ENCODE results near the gene HDAC9. TPM values are rescaled to one million over a fixed set of nuclear protein-coding genes. Genes with fewer than 3 reads are reported as not detected.

Gene HDAC9
- total and polyA plus RNA-seq, 2 of the 13 experiments (the other 11 are each of a cell fraction or from before 2014, with no cell fraction given), result 0.05 to 0.07 TPM

DNA sequence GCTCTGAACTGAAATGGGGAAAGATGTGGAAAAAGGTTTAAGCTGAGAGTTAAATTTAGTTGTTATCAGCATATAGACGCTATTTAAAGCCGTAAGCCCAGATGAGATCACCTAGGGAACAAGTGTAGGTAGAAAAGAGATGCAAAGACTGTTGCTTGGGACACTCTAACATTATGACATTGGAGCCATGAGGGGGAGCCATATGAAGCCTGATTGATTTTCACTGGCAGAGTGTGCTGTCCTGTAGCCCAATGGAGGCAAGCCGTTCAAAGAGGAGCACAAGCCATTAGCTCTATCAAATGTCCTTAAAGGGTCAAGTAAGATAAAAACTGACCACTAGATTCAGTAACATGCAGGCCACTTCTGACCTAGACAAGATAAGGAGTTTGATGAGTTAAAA is 398.6 kb downstream of the HDAC9 start:
- no peak overlapping the region for H3K4me2 ChIP-seq (ENCODE audit: low read depth, low read length)
- peaks cover 68% of the 10 kb centered on the region for H3K9me3 ChIP-seq (ENCODE audit: low read length)
- TF ChIP-seq IRX3 (CRISPR knock-in tag; IDR thresholded peaks at IDR 0.05; ENCODE audit: borderline replicate concordance, low read depth) (no peak), PCBP1 (IDR thresholded peaks at IDR 0.05; ENCODE audit: borderline replicate concordance, low read depth, low read length) (no peak), ZNF510 (CRISPR knock-in tag; IDR thresholded peaks at IDR 0.05; ENCODE audit: low read depth) (no peak), CEBPG (CRISPR knock-in tag; IDR thresholded peaks at IDR 0.05) (no peak), XRCC5 (optimal IDR thresholded peaks at IDR 0.05; ENCODE audit: low read length) (no peak), KLF13 (CRISPR knock-in tag; IDR thresholded peaks at IDR 0.05) (no peak), ZNF761 (CRISPR knock-in tag; conservative IDR thresholded peaks at IDR 0.05) (no peak), NFATC3 (CRISPR knock-in tag; IDR thresholded peaks at IDR 0.05) (no peak), YEATS2 (CRISPR knock-in tag; IDR thresholded peaks at IDR 0.05; ENCODE audit: borderline replicate concordance) (no peak), ZNF543 (CRISPR knock-in tag; IDR thresholded peaks at IDR 0.05) (no peak), ERF (CRISPR knock-in tag; IDR thresholded peaks at IDR 0.05) (no peak)
- TF ChIP-seq, protein P1, sequence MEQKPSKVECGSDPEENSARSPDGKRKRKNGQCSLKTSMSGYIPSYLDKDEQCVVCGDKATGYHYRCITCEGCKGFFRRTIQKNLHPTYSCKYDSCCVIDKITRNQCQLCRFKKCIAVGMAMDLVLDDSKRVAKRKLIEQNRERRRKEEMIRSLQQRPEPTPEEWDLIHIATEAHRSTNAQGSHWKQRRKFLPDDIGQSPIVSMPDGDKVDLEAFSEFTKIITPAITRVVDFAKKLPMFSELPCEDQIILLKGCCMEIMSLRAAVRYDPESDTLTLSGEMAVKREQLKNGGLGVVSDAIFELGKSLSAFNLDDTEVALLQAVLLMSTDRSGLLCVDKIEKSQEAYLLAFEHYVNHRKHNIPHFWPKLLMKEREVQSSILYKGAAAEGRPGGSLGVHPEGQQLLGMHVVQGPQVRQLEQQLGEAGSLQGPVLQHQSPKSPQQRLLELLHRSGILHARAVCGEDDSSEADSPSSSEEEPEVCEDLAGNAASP (CRISPR knock-in tag; IDR thresholded peaks at IDR 0.05; ENCODE audit: borderline replicate concordance), result no peak
- H3K27ac ChIP-seq (ENCODE audit: extremely low read length, insufficient read depth, low read length), result no peak overlapping the region
- DNase-seq (ENCODE audit: low spot score) (no peak), FAIRE-seq (no peak), ATAC-seq (no peak)
- ChIA-PET CTCF (ENCODE audit: low intra/inter-chr PET ratio, low total read pairs) (no interaction called here), POLR2A (no interaction called here)
- WGBS (ENCODE audit: low lambda C conversion rate), result 3% methylated on average over 3 of the region's 3 CpGs
- H3K4me3 ChIP-seq (replicated peaks in 1 of 3; ENCODE audit: insufficient read depth in 1 of 3, low read depth in 2 of 3, low read length in 3 of 3), result no peak overlapping the region
- H4K20me1 ChIP-seq (ENCODE audit: insufficient read depth, low read length), result no peaks in the 10 kb centered on the region
- no peaks in the 10 kb centered on the region for H3K27me3 ChIP-seq (ENCODE audit: control insufficient read depth in 1 of 2, insufficient read depth in 2 of 2, low read length in 2 of 2)
- no peak overlapping the region for H3K9ac ChIP-seq (ENCODE audit: insufficient read depth, low read depth, low read length)
- intact Hi-C loops (cut with micrococcal nuclease; ENCODE audit: unreplicated experiment) (no loop called here), in situ Hi-C loops (cut with HindIII; ENCODE audit: extremely low pct_ligation_motif_present, low pct_unique_long_range_greater_than_20kb) (no loop called here)
- no TSS peak for BruUV-seq (replicated peaks)
- H3K79me2 ChIP-seq (ENCODE audit: insufficient read depth, low read length), result no peaks in the 10 kb centered on the region
- no peaks in the 10 kb centered on the region for H3K4me1 ChIP-seq (ENCODE audit: insufficient read depth, low read length)
- H3K36me3 ChIP-seq (replicated peaks in 1 of 2; ENCODE audit: control insufficient read depth in 1 of 2, insufficient read depth in 2 of 2, low read length in 2 of 2), result no peaks in the 10 kb centered on the region
- no peak overlapping the region for H2AFZ ChIP-seq (ENCODE audit: low read length)
